HG03432 (cell line): Measurements from ENCODE around the gene EFTUD2.

Source experiments
- ATAC-seq: cut with Tn5 transposase; IDR thresholded peaks from one replicate; pipeline ENCODE4 v1.9.1; 2021; ENCODE audit warnings: mild to moderate bottlenecking, moderate library complexity; ENCODE audit not compliant: unreplicated experiment

EFTUD2 gene

GRCh38 chr17:44925731-44926697 is 26.8 kb upstream of the EFTUD2 start:
- no peak for ATAC-seq

- ATAC-seq, result no peak
Measured at GRCh38 chr17:44924107-44924544, 24.9 kb upstream of the EFTUD2 start.

- ATAC-seq, result no peak
Measured at GRCh38 chr17:44922746-44923470, 23.7 kb upstream of the EFTUD2 start.

- no peak for ATAC-seq
Measured at GRCh38 chr17:44922136-44922535, 22.9 kb upstream of the EFTUD2 start.

GRCh38 chr17:44921122-44921882 is 22.1 kb upstream of the EFTUD2 start:
- ATAC-seq, result no peak

GRCh38 chr17:44920565-44920940 is 21.3 kb upstream of the EFTUD2 start:
- no peak for ATAC-seq

GRCh38 chr17:44919885-44920564 is 20.8 kb upstream of the EFTUD2 start:
- peak; percentile 77 for ATAC-seq

- ATAC-seq, result no peak
Measured at GRCh38 chr17:44919411-44919810, 20.2 kb upstream of the EFTUD2 start.

GRCh38 chr17:44918006-44918405 is 18.8 kb upstream of the EFTUD2 start:
- no peak for ATAC-seq

- ATAC-seq, result no peak
Measured at GRCh38 chr17:44917456-44917855, 18.2 kb upstream of the EFTUD2 start.

- no peak for ATAC-seq
Measured at GRCh38 chr17:44916781-44917241, 17.6 kb upstream of the EFTUD2 start.

GRCh38 chr17:44915862-44916780 is 16.9 kb upstream of the EFTUD2 start:
- ATAC-seq, result no peak

GRCh38 chr17:44915321-44915726 is 16.1 kb upstream of the EFTUD2 start, which contains the start of gene GFAP:
GFAP (minus strand) TSS chr17:44915500; CDS start chr17:44915486, 14 bp downstream.
- no peak for ATAC-seq

GRCh38 chr17:44914698-44915271 is 15.5 kb upstream of the EFTUD2 start:
- no peak for ATAC-seq

- no peak for ATAC-seq
Measured at GRCh38 chr17:44914148-44914547, 14.9 kb upstream of the EFTUD2 start.

GRCh38 chr17:44913676-44914075 is 14.4 kb upstream of the EFTUD2 start:
- ATAC-seq, result no peak

- ATAC-seq, result no peak
Measured at GRCh38 chr17:44912763-44913544, 13.7 kb upstream of the EFTUD2 start.
